GM06990 (cell line): Measurements from ENCODE around the gene MYO3A.

Experiments
- DNase-seq: peaks from one replicate; pipeline ENCODE4 v3.0.0-alpha.2; 2011; ENCODE audit not compliant: insufficient read length; ENCODE audit errors: extremely low read depth
- H3K27me3 ChIP-seq: replicated peaks from 2 replicates; pipeline ENCODE4 v1.6.0; 2011; ENCODE audit warnings: low read length; ENCODE audit not compliant: control insufficient read depth, insufficient read depth
- H3K36me3 ChIP-seq: 2 replicates; pipeline ENCODE4 v1.5.1; 2011; ENCODE audit warnings: low read length; ENCODE audit not compliant: control insufficient read depth, insufficient read depth
- H3K4me3 ChIP-seq: replicated peaks from 2 replicates; pipeline ENCODE4 v1.5.1; 2011; ENCODE audit warnings: low read depth, mild to moderate bottlenecking, control low read depth, low read length
- CTCF ChIP-seq: IDR thresholded peaks from 2 replicates; pipeline ENCODE4 v1.5.1; 2011; ENCODE audit warnings: low read length, control low read depth, mild to moderate bottlenecking, inconsistent platforms; ENCODE audit not compliant: insufficient read depth, poor library complexity, severe bottlenecking

The MYO3A gene

GRCh38 chr10:26173837-26174236, 239.8 kb downstream of the MYO3A start:
- TF ChIP-seq CTCF, result no peak
- Histone ChIP-seq H3K36me3 (no peaks in the 10 kb centered on the region), H3K4me3 (no peak overlapping the region), H3K27me3 (no peaks in the 10 kb centered on the region; the same call in none of the 2 replicates)
- DNase-seq, result no peak

- Histone ChIP-seq H3K27me3 (no peaks in the 10 kb centered on the region), H3K36me3 (no peaks in the 10 kb centered on the region), H3K4me3 (no peak overlapping the region)
- no peak for DNase-seq
- no peak for TF ChIP-seq CTCF
These were observed 243.3 kb downstream of the MYO3A start for GRCh38 chr10:26177341-26177740.

- H3K27me3 ChIP-seq, result no peaks in the 10 kb centered on the region; the same call in 1 of the 2 replicates
- no peak for TF ChIP-seq CTCF
- no peak for DNase-seq
- H3K36me3 ChIP-seq, result no peaks in the 10 kb centered on the region
- no peak overlapping the region for H3K4me3 ChIP-seq
These were observed 260.2 kb downstream of the MYO3A start for GRCh38 chr10:26194275-26194674.

GRCh38 chr10:26197248-26197647, 263.2 kb downstream of the MYO3A start:
- Histone ChIP-seq H3K4me3 (no peak overlapping the region), H3K27me3 (no peaks in the 10 kb centered on the region; the same call in 1 of the 2 replicates), H3K36me3 (no peaks in the 10 kb centered on the region)
- DNase-seq, result no peak
- TF ChIP-seq CTCF, result no peak

GRCh38 chr10:26198119-26198518, 264.1 kb downstream of the MYO3A start:
- DNase-seq, result no peak
- Histone ChIP-seq H3K36me3 (no peaks in the 10 kb centered on the region), H3K4me3 (no peak overlapping the region), H3K27me3 (no peaks in the 10 kb centered on the region)
- TF ChIP-seq CTCF, result no peak

- no peak for TF ChIP-seq CTCF
- no peaks in the 10 kb centered on the region for H3K36me3 ChIP-seq
- H3K4me3 ChIP-seq, result no peak overlapping the region
- no peak for DNase-seq
- H3K27me3 ChIP-seq, result no peaks in the 10 kb centered on the region
These were observed 265.8 kb downstream of the MYO3A start for GRCh38 chr10:26199841-26200240.
